Measurements from ENCODE around the gene ARL9. TPM values are rescaled to one million over a fixed set of nuclear protein-coding genes. Genes with fewer than 3 reads are reported as not detected.

The ARL9 gene
- total RNA-seq, 2 experiments from 2014 or later, result 0.17 TPM; not detected in 1

GRCh38 chr4:56535915-56536314 lies 30.3 kb downstream of the ARL9 start:
- H3K36me3 Mint-ChIP-seq (ENCODE audit: low read depth), result no peaks in the 10 kb centered on the region
- peaks cover 9% of the 10 kb centered on the region for H3K4me1 ChIP-seq (ENCODE audit: insufficient read depth, low read length)
- no peak overlapping the region for H3K27ac ChIP-seq (ENCODE audit: low read depth in 1 of 2, low read length in 2 of 2)
- ATAC-seq (ENCODE audit: poor library complexity), result no peak
- H3K27me3 Mint-ChIP-seq, result peaks cover 20% of the 10 kb centered on the region
- no peaks in the 10 kb centered on the region for H3K4me1 Mint-ChIP-seq (ENCODE audit: low read depth)
- no peaks in the 10 kb centered on the region for H3K9me3 ChIP-seq (ENCODE audit: control insufficient read depth in 1 of 2, insufficient read depth in 1 of 2, low read length in 2 of 2)
- H3K4me3 Mint-ChIP-seq, result no peak overlapping the region
- intact Hi-C loops (cut with DNase I, micrococcal nuclease), result no loop called here
- no peak for TF ChIP-seq CTCF (IDR thresholded peaks at IDR 0.05)
- H3K9me3 Mint-ChIP-seq, result no peaks in the 10 kb centered on the region
- POLR2A ChIA-PET, result no interaction called here
- CTCF ChIA-PET, result interaction anchor here (0.5 kb wide), 1 partner anchor 291 kb away, joined by 4 read pairs; no protein-coding TSS in a partner anchor
- no peaks in the 10 kb centered on the region for H3K36me3 ChIP-seq (ENCODE audit: insufficient read depth, low read length)
- H3K4me3 ChIP-seq (ENCODE audit: low read length), result no peak overlapping the region
- DNase-seq, result no peak
- no peak overlapping the region for H3K27ac Mint-ChIP-seq
- H3K27me3 ChIP-seq (ENCODE audit: control insufficient read depth in 1 of 2, insufficient read depth in 2 of 2, low read length in 2 of 2), result peaks cover 20 to 31% of the 10 kb centered on the region in 2 experiments

- Histone ChIP-seq H3K27ac (ENCODE audit: low read depth in 1 of 2, low read length in 2 of 2) (no peak overlapping the region), H3K4me3 (ENCODE audit: low read length) (no peak overlapping the region), H3K36me3 (ENCODE audit: insufficient read depth, low read length) (no peaks in the 10 kb centered on the region), H3K9me3 (ENCODE audit: control insufficient read depth in 1 of 2, insufficient read depth in 1 of 2, low read length in 2 of 2) (no peaks in the 10 kb centered on the region), H3K27me3 (ENCODE audit: control insufficient read depth in 1 of 2, insufficient read depth in 2 of 2, low read length in 2 of 2) (peaks cover 20 to 26% of the 10 kb centered on the region in 2 experiments), H3K4me1 (ENCODE audit: insufficient read depth, low read length) (no peaks in the 10 kb centered on the region)
- H3K27ac Mint-ChIP-seq, result no peak overlapping the region
- intact Hi-C loops (cut with DNase I, micrococcal nuclease), result no loop called here
- no peak for TF ChIP-seq CTCF (IDR thresholded peaks at IDR 0.05)
- ChIA-PET CTCF (no interaction called here), POLR2A (no interaction called here)
- no peaks in the 10 kb centered on the region for H3K36me3 Mint-ChIP-seq (ENCODE audit: low read depth)
- no peaks in the 10 kb centered on the region for H3K4me1 Mint-ChIP-seq (ENCODE audit: low read depth)
- DNase-seq, result no peak
- peaks cover 21% of the 10 kb centered on the region for H3K27me3 Mint-ChIP-seq
- no peak overlapping the region for H3K4me3 Mint-ChIP-seq
- no peaks in the 10 kb centered on the region for H3K9me3 Mint-ChIP-seq
- ATAC-seq (ENCODE audit: poor library complexity), result no peak
Observed at GRCh38 chr4:56537147-56537546, 31.6 kb downstream of the ARL9 start.

- DNase-seq (no peak), ATAC-seq (ENCODE audit: poor library complexity) (no peak)
- Mint-ChIP-seq H3K27ac (no peak overlapping the region), H3K4me3 (no peak overlapping the region), H3K27me3 (peaks cover 26% of the 10 kb centered on the region), H3K36me3 (ENCODE audit: low read depth) (no peaks in the 10 kb centered on the region), H3K9me3 (no peaks in the 10 kb centered on the region), H3K4me1 (ENCODE audit: low read depth) (peaks cover 16% of the 10 kb centered on the region)
- H3K4me1 ChIP-seq (ENCODE audit: insufficient read depth, low read length), result peaks cover 4% of the 10 kb centered on the region
- H3K27me3 ChIP-seq (ENCODE audit: control insufficient read depth in 1 of 2, insufficient read depth in 2 of 2, low read length in 2 of 2), result peaks cover under 1 to 8% of the 10 kb centered on the region in 2 experiments
- ChIA-PET CTCF (no interaction called here), POLR2A (no interaction called here)
- H3K4me3 ChIP-seq (ENCODE audit: low read length), result no peak overlapping the region
- no peaks in the 10 kb centered on the region for H3K9me3 ChIP-seq (ENCODE audit: control insufficient read depth in 1 of 2, insufficient read depth in 1 of 2, low read length in 2 of 2)
- no peak overlapping the region for H3K27ac ChIP-seq (ENCODE audit: low read depth in 1 of 2, low read length in 2 of 2)
- no peaks in the 10 kb centered on the region for H3K36me3 ChIP-seq (ENCODE audit: insufficient read depth, low read length)
- TF ChIP-seq CTCF (IDR thresholded peaks at IDR 0.05), result no peak
- intact Hi-C loops (cut with DNase I, micrococcal nuclease), result loop anchor here (5.0 kb wide), 3 partner anchors 34 to 594 kb away; partner anchors contain the start of genes ARL9 (in 2 of the 2), CEP135 (in 1 of the 2) and SRP72 (in 1 of the 2)
Observed at GRCh38 chr4:56540826-56541225, 35.2 kb downstream of the ARL9 start.

All from CD4-positive, alpha-beta T cell (primary cell).